ENCODE results near the gene GAB3.

GRCh38 chrX:154735695-154736393 is 15.0 kb downstream of the GAB3 start:
- TF ChIP-seq CTCF (IDR thresholded peaks at IDR 0.05) (no peak), ZFX (IDR thresholded peaks at IDR 0.05; ENCODE audit: borderline replicate concordance) (no peak)

Measured in 22Rv1 (cell line).